ENCODE measurements around the gene CD200R1.
A peak's percentile ranks its signal among the peaks of the same experiment; 100 is the strongest.

CD200R1 gene

GRCh38 chr3:112974894-112975293 is at the start of gene CD200R1:
Gene CD200R1 (minus strand): TSS chr3:112975103. CDS start chr3:112974857, 246 bp downstream.
- Histone ChIP-seq H3K4me2 (ENCODE audit: low read depth, low read length, poor library complexity, severe bottlenecking) (peak within 1 kb of the TSS; percentile 58), H3K79me2 (ENCODE audit: insufficient read depth, low read length) (no peaks in the 10 kb centered on the region; the same call in 1 of the 2 replicates), H3K9me2 (replicated peaks; ENCODE audit: insufficient read depth, low read length) (no peaks in the 10 kb centered on the region), H2AFZ (ENCODE audit: low read depth, low read length, severe bottlenecking) (peak within 1 kb of the TSS; percentile 66), H4K20me1 (ENCODE audit: low read depth, low read length) (no peaks in the 10 kb centered on the region), H3K9ac (ENCODE audit: low read length) (peak within 1 kb of the TSS; percentile 37), H3F3A (ENCODE audit: insufficient read depth) (peaks cover 5% of the 10 kb centered on the region; the same call in 1 of the 2 replicates), H3K36me3 (ENCODE audit: low read length) (no peaks in the 10 kb centered on the region), H3K4me3 (ENCODE audit: insufficient read depth, low read length, poor library complexity, severe bottlenecking) (peak within 1 kb of the TSS; percentile 28), H3K27ac (ENCODE audit: low read depth, low read length) (peak within 1 kb of the TSS; percentile 71), H3K27me3 (ENCODE audit: low read length) (no peaks in the 10 kb centered on the region), H3K9me3 (ENCODE audit: insufficient read depth, low read length) (no peaks in the 10 kb centered on the region)
- no peak for TF ChIP-seq EZH2phosphoT487 (conservative IDR thresholded peaks at IDR 0.05; ENCODE audit: low read length)
- TF ChIP-seq CTCF (IDR thresholded peaks at IDR 0.05; ENCODE audit: insufficient read depth, low read length, poor library complexity, severe bottlenecking), result no peak

- Histone ChIP-seq H3K27ac (ENCODE audit: low read depth, low read length) (no peak overlapping the region), H3K36me3 (ENCODE audit: low read length) (peaks cover 8% of the 10 kb centered on the region; the same call in 1 of the 2 replicates)
Measured at GRCh38 chr3:113021471-113021870, 46.6 kb upstream of the CD200R1 start.

GRCh38 chr3:113019182-113020137 is 44.6 kb upstream of the CD200R1 start:
- Histone ChIP-seq H3K9me2 (replicated peaks; ENCODE audit: insufficient read depth, low read length) (no peaks in the 10 kb centered on the region), H3K36me3 (ENCODE audit: low read length) (peaks cover 25% of the 10 kb centered on the region; the same call in 1 of the 2 replicates), H3K4me2 (ENCODE audit: low read depth, low read length, poor library complexity, severe bottlenecking) (peak overlapping the region; percentile 76), H3K27me3 (ENCODE audit: low read length) (no peaks in the 10 kb centered on the region), H3K27ac (ENCODE audit: low read depth, low read length) (peak overlapping the region; percentile 72), H4K20me1 (ENCODE audit: low read depth, low read length) (no peaks in the 10 kb centered on the region), H3K9me3 (ENCODE audit: insufficient read depth, low read length) (no peaks in the 10 kb centered on the region), H3K4me3 (ENCODE audit: insufficient read depth, low read length, poor library complexity, severe bottlenecking) (peak overlapping the region; percentile 71), H3K79me2 (ENCODE audit: insufficient read depth, low read length) (peaks cover 49% of the 10 kb centered on the region), H3K9ac (ENCODE audit: low read length) (peak overlapping the region; percentile 77), H2AFZ (ENCODE audit: low read depth, low read length, severe bottlenecking) (peak overlapping the region; percentile 94), H3F3A (ENCODE audit: insufficient read depth) (0 out of 2 replicates have a peak, but pooled peaks cover 3% of the 10 kb centered on the region)
- no peak for TF ChIP-seq EZH2phosphoT487 (conservative IDR thresholded peaks at IDR 0.05; ENCODE audit: low read length)
- TF ChIP-seq CTCF (IDR thresholded peaks at IDR 0.05; ENCODE audit: insufficient read depth, low read length, poor library complexity, severe bottlenecking), result no peak

More at GRCh38 chr3:113021471-113021870, 46.6 kb upstream of the CD200R1 start:
- Histone ChIP-seq H4K20me1 (ENCODE audit: low read depth, low read length) (no peaks in the 10 kb centered on the region), H3K4me2 (ENCODE audit: low read depth, low read length, poor library complexity, severe bottlenecking) (no peak overlapping the region), H3K27me3 (ENCODE audit: low read length) (no peaks in the 10 kb centered on the region), H2AFZ (ENCODE audit: low read depth, low read length, severe bottlenecking) (no peak overlapping the region), H3F3A (ENCODE audit: insufficient read depth) (0 out of 2 replicates have a peak, but pooled peaks cover 3% of the 10 kb centered on the region), H3K9me3 (ENCODE audit: insufficient read depth, low read length) (no peaks in the 10 kb centered on the region), H3K79me2 (ENCODE audit: insufficient read depth, low read length) (peaks cover 30% of the 10 kb centered on the region), H3K9ac (ENCODE audit: low read length) (no peak overlapping the region), H3K9me2 (replicated peaks; ENCODE audit: insufficient read depth, low read length) (no peaks in the 10 kb centered on the region), H3K4me3 (ENCODE audit: insufficient read depth, low read length, poor library complexity, severe bottlenecking) (no peak overlapping the region)
- TF ChIP-seq EZH2phosphoT487 (conservative IDR thresholded peaks at IDR 0.05; ENCODE audit: low read length) (no peak), CTCF (IDR thresholded peaks at IDR 0.05; ENCODE audit: insufficient read depth, low read length, poor library complexity, severe bottlenecking) (no peak)

All from SU-DHL-6 (cell line).